NCI-H82 (cell line): Measurements from ENCODE around the gene FBXL20.
A peak's percentile ranks its signal among the peaks of the same experiment; 100 is the strongest.

Experiments used
- DNase-seq: peaks from one replicate; lab custom pipeline; 2025; lab: John Stamatoyannopoulos, UW

The FBXL20 gene

DNA sequence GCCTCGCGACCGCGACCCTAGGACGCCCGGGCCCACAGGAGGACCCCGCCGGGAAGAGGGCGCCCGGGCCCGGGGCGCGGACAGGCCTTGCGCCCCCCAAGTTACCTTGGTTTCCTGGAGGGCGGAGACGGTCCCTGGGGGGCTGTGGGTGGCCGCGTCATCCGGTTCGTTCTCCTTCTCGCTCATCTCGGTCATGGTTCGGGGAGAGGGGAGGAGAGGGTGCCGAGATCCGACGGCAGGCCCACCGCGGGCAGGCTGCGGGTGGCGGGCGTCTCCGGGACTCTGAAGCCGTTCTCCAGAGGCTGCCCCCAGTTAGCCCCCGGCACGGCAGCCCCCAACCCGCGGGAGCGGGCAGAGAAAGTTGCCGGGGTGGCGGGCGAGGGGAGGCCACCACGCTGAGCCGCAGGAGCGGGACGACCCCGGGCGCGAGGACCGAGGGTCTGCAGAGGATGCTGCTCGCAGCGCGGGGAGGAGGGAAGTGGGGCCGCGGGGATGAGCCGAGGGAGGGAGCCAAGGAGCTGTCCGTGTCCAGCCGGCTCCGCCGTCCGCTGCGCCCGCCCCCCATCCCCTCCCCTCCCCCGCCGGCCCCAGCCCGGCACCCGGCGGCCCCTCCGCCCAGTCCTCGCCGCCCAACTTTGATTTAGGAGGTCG is 176.0 kb downstream of the FBXL20 start, which contains the start of gene STAC2:
TSS of gene STAC2 (minus strand) at position 638 of the 651 bp plus-strand sequence. CDS start at position 195, 443 bp downstream.
- peak; percentile 43 for DNase-seq

DNA sequence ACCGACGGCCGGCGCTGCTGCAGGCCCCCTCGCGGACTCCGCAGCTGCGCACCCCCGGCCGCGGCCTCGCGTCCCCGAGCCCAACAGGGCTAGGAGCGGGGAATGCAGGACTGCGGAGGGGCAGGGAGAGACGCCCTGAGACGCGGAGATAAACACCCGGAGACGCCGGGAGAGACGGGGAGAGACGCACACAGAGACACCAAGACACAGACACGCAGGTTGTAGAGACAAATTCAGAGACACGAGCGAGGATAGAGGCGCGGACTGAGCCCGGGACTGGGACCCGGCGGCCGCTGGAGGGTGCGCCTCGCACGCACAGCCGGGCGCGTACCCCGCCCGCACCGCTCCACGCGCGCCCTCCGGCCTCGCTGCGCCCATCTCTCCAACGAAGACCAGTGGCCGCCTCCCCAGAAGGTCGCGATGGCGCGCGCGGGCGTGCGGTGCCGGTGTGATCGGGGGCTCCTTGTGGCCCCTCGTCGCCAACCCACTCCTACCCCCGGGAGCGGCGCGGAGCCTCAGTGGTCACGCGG is 176.6 kb downstream of the FBXL20 start:
- DNase-seq = no peak

DNA sequence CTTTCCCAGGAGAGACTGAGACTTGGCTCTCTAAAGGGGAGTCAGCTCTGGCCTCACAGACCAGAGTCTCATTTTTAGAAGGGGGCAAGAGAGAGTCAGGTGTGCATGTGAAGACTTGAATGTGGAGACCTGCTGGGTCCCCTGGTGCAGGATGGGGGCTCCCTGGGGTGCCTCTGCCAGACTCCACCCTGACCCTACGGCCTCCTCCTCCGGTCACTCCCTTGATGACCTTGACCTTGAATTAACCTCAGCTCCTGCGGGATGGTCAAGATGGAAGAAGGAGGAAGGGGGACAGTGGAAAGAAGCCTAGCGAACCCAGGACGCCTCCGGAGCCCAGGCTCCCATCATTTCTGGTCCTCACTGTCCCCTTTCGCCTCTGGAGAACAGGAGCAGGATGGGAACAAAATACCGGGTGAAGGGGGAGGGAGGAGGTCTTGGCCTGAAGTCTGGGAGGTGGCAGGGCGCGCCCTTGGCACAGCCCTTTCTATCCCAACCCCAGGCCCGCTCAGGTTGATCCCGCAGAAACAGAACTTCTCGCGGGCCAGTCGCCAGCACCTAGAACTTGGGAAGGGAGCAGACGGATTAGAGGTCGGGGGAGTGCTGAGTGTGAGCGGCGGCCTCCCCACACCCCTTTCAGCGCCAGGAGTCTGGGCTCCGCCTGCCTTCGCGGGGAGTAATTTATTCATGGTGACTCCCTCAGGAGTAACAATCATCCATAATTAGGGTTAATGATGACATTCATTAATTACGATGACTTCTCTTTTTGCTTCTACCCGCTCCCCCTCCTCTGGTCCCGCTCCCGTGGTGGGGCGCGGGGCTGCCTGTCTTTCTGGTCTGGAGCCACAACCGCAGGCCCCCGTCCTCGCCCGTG is 177.3 kb downstream of the FBXL20 start:
- DNase-seq = peak; percentile 34

DNA sequence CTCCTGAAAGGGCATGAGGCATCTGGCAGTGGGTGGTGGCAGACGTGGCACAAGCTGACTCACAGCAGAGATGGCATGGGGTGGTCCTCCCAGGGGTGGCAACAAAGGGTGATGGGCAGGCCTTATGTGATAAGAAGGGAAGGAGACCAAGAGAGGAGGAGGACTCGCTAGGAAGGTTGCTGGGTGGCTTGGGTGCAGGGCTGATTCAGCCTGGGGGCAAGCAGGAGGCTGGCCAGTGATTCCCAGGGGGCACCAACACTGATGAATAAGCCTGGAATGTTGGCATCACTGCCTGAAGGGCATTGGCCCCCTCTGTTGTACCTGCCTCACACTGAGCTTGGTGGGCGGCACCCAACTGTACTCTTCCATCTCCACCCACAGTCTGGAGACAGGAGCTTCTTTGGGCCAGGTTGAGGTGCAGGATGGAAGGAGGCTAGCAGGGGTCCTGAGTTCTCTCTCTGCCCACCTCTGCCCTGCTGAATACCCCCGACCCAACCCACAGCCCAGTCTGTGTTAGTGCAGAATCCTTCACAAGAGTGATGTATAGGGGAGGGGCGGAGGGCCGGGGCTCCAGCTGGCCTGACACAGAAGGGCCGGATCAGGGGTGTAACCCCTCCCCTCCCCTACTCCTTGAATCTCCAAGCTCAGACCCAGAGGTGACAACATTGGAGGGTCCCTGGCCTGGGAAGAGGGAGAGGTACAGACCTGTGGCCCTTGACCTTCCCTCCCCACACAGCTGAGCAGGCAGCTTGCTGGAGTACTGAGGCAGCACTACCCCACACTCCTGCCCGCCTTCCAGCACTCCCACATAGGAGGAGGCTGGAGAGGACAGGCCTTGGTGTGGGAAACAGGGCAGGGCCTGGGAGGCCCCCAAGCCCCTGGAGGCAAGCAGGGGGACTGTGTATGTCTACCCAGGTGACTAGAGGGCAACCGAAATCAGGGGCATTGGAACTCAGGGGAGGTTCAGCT is 178.3 kb downstream of the FBXL20 start:
- DNase-seq = peak; percentile 41

DNA sequence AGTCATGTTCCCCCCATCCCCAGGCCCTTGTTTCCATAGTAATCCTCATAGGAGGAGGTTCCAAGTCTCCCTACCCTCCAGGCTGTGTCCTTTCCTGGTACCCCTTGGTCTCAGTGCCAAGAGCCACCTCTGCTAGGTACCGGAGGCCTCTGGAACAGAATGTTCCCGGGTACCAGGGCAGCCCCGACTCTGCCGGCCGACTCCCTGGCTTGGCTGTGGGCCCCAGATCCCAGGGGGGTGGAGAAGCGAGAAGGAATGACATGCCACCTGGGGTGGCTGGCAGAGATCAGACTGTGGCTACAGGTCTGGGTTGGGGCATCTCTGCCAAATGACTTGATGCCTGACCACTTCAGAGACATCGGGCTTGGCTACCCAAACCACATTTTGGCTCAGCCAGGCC is 179.3 kb downstream of the FBXL20 start:
- no peak for DNase-seq

DNA sequence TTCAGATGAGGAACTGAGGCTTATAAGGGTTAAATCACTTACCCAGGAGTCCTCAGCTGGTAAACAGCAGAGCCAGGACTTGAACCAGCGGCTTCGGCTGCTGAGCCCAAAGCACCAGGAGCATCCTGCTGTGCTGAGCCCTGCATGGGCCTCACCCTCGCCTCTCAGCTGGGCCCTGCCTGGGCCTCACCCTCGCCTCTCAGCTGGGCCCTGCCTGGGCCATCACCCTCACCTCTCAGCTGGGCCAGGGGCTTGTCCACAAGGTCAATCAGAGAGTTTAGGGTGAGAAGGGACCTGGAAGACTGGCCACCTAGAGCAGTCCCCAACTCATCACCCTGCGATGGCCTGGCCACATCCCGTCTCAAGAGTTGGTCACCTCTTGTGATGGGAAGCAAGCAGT is 179.9 kb downstream of the FBXL20 start:
- no peak for DNase-seq

DNA sequence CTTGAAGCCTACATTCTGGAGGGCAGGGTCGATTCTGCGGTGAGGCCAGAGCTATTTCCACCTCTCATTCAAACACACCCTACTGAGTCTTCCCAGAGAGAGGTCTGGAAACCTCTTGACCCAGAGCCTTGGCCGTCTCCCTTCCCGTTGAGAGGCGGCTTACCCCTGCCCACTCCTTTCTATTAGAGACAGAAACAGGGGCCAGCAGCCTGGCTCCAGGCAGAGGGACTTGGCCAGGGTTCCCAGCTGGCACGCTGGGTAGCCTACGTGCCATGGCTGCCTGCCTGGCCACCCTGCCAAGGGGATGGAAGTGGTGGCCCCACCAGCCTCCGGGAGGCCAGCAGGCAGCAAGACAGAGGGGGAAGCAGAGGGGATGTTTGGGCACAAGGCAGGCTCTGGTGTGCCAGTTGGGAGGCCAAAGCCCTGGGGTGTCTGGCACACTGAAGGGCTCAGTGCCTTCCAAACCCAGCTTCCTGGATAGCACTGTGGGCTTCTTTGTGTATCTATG is 181.7 kb downstream of the FBXL20 start:
- no peak for DNase-seq

DNA sequence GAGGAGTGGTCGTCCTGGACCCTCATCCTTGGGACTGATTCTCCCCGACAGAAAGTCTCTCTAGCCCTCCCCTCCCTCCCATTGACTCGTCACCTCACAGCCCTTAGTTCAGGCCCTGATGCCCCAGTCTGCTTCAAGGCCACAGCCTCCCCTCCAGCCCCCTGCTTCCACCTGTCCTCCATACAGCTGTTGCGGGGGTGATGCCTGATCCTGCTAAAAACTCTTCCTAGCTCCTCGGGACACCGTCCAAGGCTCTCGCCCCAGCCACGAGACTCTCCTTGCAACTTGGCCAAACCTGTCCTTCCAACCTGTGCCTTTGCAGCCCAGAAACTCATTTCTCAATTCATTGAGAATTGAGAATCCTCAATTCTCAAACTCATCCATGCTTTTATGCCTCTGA is 182.5 kb downstream of the FBXL20 start:
- DNase-seq = no peak

DNA sequence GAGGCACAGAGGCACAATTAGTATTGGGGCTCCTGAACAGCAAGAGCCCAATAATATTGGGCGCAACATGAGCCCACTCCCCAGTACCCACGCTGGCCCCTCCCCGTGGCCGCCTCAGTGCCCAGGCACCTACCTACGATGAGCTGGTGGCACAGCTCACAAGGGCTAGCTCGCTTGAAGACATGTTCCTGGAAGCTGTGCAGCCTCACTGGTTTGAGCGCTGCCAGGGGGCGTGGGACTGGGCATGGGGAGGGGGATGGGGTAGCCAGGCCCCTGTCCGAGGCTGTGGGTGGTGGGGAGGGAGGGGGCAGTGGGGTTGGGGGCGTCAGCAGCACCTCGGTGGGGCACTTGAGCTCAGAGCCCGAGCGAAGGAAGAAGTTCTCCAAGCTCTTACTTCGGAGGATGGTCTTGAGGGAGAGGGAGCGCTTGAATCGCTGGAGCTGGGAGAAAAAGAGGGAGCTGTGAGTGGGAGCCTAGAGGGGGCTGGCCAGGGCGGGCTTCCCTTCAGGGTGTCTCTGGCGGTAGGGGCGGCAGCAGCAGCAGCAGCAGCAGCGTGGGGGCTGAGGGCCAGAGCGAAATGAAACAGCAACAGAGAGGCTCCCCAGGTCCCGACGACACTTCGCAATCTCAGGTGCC is 183.6 kb downstream of the FBXL20 start:
- DNase-seq = no peak

DNA sequence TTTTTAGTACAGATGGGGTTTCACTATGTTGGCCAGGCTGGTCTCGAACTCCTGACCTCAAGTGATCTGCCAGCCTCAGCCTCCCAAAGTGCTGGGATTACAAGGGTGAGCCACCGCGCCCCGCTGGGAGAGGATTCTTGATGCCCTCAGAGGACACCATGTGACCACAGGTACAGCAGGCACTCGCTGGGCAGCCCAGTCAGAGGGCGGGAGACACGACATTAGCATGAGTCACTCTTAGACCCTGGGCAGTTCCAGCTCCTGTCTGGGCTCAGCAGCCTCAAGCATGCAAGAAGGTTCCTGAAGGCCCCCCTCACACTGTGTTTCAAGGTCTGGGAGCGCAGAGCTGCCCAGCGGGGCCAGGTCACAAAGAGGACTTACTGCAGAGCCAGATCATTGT is 187.6 kb downstream of the FBXL20 start:
- no peak for DNase-seq

DNA sequence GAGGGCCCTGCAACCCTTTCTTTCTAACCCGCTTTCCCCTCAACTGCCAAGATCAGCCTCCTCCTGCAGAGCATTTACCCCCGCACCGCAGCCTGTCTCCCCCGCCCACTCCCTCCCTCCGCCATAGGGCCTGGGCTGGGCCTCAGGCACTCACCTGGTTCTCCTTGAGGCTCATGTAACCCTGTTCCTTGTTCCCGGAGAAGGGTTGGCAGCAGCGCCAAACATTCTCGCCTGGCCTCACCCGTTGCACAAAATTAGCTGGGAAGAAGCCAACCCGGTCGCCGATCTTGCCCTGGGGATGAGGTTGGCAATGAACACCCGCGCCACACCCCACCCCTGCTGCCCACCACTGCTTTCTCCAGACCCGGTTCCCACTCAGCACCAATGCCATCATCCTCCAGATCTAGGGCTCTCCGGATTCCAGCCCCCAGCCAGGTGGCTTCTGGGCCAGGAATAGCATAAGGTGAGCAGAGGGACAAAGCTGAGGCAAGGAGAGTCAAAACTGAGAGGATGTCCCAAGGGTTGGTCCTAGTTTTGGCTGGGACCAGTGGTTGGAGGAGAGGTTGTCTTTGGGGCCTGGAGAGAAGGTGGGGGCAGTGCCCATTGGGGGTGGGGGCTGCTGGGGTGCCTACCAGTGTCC is 188.5 kb downstream of the FBXL20 start:
- no peak for DNase-seq

DNA sequence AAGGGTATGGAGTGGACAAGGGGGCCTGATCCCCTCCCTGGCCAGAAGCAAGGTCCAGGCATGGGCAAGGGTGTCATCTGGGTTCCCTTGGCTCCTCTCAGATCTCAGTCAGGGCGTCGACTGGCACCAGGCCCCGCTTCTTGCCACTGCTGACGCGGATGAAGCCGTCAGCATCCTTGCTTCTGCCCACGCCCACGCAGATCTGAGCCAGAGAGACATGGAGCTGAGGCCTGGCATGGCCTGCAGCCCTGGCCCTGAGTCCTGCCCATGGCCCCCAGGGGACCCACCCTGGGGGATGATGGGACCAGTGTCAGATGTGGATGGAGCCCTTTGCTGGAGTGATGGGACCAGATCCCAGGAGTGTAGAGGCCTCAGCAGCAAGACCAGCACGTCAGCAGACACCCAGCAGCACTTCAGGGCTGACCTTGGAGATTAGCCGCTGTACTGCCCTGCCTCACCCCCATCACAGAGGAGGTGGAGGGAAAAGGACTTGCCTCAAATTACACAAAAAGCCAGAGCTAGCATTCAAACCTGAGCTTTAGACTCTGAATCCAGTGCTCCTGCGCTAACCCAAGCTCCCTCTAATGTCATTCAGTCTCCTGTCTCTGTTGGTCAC is 189.1 kb downstream of the FBXL20 start:
- no peak for DNase-seq

DNA sequence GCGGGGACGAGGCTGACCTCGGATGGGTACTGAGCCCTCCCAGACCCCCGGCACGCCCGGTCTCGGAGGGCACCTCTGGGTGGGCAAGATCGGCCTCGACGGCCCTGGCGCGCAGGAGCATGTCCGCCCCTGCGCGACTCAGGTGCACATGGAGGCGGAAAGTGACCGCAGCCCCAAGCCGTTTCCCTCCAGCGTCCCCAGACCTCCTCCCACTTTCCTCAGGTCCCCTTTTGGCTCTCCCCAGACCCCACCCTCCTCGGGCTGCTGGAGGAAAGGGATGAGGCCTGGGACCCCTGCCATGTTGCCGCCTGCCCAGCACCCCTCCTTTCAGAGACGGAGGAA is 191.4 kb downstream of the FBXL20 start:
- no peak for DNase-seq

DNA sequence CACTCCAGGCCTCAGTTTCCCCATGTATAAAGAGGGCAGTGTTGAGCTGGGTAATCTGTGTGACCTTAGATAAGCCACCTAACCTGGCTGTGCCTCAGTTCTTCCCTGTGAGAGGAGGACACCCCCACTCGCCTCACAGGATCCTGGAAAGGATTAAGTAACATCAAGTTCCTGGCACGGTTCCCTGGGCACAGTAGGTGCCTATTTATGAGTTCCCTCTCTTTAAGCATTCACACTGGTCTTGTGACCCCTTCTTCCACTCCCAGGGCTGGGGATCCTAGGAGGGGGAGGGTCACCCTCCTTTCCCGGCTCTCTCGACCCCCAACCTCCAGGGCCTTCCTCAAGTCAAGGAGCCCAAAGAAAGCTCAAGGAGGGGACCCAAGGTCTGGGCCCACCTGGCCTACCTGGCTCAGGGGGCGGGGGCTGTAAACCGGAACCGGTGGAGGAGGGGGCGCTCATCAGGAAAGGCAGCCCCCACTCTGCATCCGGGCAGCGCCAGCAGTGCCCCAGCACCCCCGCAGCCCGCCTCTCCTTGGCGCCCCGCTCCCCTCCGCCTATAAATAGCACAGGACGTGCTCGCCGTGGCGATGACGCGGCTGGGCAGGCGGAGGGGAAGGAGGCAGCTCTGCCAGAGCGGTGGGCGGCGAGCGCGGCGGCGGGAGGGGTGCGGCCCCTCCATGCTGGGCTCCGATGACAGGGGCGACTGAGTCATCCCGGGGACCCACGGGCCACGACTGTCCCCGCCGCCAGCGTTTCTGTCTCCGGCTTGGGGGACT is 191.9 kb downstream of the FBXL20 start:
- DNase-seq = no peak

DNA sequence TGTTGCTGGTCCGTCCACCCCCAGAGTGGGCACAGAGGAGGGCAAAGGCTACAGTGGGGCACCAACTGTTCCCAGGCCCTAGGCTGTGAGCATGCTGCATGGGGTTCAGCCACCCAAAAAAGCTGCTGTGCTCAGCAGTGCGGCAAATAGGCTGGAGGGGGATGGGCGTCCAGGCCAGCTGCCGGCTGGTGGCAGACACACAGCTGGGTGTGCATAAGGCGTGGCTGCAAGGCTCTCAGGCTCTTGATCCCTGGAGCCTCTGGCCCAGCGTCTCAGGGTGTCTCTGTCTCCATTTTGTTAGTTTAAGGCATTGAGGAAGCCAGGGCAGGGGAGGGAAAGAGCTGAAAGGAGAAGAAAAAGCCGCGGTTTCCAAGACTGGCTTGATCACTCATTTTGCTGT is 192.5 kb downstream of the FBXL20 start:
- peak; percentile 90 for DNase-seq

DNA sequence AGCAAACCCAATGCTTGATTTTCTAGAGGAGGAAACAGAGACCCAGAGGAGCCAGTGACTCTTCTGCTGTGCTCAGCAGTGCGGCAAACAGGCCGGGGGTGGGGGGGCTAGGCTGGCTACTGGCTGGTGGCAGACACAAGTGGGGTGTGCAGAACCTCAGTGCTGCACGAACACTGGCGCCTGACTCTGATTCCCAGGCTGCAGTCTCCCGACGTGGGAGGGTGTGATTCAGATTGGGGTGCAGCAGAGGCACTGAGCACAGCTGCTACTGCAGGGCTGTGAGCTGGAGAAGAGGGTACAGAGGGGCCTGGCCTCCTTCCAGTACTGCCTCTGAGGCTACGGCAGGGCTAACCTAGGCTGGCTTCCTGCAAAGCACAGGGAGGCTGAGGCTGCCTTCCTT is 193.3 kb downstream of the FBXL20 start:
- DNase-seq = no peak

DNA sequence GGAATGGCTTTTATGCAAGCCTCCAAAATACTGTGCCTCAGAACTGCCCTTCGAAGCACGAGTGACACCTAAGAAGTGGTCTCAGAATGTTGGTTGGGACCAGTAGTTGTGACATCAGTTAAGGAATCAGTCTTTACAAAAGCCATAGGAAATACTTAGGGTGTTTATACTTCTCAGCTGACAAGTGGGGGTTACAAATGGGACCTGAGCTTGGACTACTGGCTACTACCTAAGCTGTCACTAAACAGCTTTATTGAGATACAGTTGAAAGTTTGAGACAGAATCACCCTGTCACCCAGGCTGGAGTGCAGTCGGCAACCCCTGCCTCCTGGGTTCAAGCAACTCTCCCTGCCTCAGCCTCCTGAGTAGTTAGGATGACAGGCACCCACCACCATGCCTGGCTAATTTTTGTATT is 196.3 kb downstream of the FBXL20 start:
- DNase-seq = peak; percentile 52

DNA sequence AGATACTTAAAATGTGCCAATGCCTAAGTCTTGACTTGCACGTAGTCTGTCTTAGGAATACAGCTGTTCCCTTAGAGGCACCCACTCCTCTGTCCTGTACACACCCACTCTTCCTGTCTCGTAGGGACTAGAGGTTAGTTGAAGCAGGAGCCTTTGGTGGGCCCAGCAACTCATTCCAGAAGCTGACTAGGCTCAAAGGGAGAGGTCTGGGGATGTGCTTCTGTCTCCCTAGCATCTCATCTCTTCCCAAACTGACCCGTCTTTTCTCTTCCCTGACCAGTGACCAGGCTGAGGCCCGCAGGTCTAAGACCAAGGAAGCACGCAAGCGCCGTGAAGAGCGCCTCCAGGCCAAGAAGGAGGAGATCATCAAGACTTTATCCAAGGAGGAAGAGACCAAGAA is 197.2 kb downstream of the FBXL20 start:
- no peak for DNase-seq
